HepG2 (cell line): Measurements from ENCODE around the gene QSER1. TPM values are rescaled to one million over a fixed set of nuclear protein-coding genes. Genes with fewer than 3 reads are reported as not detected.

Experiments used
- ATAC-seq: fragments of 200-7000 bp; cut with Tn5 transposase; 3 replicates; pipeline ENCODE4 v1.9.1; 2020; ENCODE audit warnings: mild to moderate bottlenecking, moderate library complexity
- BruUV-seq: library from RNA; stranded (reverse); fragments of 400-500 nt; replicated peaks from 2 replicates; lab custom pipeline; 2021; lab: Mats Ljungman, UMichigan
- CTCF ChIA-PET: fragments of 300-600 bp; formaldehyde crosslinking; extraction: SDS; loops from one replicate; lab custom pipeline; 2021; ENCODE audit warnings: low total read pairs, inconsistent platforms, low intra/inter-chr PET ratio; lab: Yijun Ruan, JAX
- POLR2A ChIA-PET: fragments of 350-600 bp; sonication (Branson Sonifier 250); formaldehyde crosslinking; loops from one replicate; lab custom pipeline; 2020; ENCODE audit warnings: antibody characterized with exemption, inconsistent platforms; lab: Yijun Ruan, JAX
- DNase-seq: peaks from one replicate; pipeline ENCODE4 v3.0.0-alpha.2; 2015; ENCODE audit warnings: low spot score
- FAIRE-seq: peaks from 3 replicates; lab custom pipeline; 2011; peaks lifted over from hg19 to GRCh38; lab: Jason Lieb, UNC
- H2AFZ ChIP-seq: one replicate; pipeline ENCODE4 v1.6.1; 2011; ENCODE audit warnings: low read length, inconsistent platforms
- H3K27ac ChIP-seq: fragments of 300-600 bp; 3 replicates; pipeline ENCODE4 v1.8.0; 2011; ENCODE audit warnings: mixed run types, mild to moderate bottlenecking, mixed read lengths, low read length, inconsistent platforms; ENCODE audit not compliant: insufficient read depth; ENCODE audit errors: extremely low read length
- H3K27me3 ChIP-seq, 2 experiments: fragments of 200-600 bp in 1 of 2; 2 replicates in 1 of 2; 3 replicates in 1 of 2; pipeline versions ENCODE4 v1.6.0 to v1.8.0; 2011; ENCODE audit warnings: low read length in 2 of 2, mild to moderate bottlenecking in 2 of 2, moderate library complexity in 2 of 2, inconsistent platforms in 1 of 2; ENCODE audit not compliant: insufficient read depth in 2 of 2, control insufficient read depth in 1 of 2
- H3K36me3 ChIP-seq, 2 experiments: fragments of 200-600 bp in 1 of 2; replicated peaks in 1 of 2; 2 replicates in 1 of 2; 3 replicates in 1 of 2; pipeline versions ENCODE4 v1.5.1 to v1.8.0; 2011; ENCODE audit warnings: low read length in 2 of 2, inconsistent platforms in 1 of 2; ENCODE audit not compliant: insufficient read depth in 2 of 2, control insufficient read depth in 1 of 2
- H3K4me1 ChIP-seq: 2 replicates; pipeline ENCODE4 v1.5.1; 2012; ENCODE audit warnings: low read length, inconsistent platforms; ENCODE audit not compliant: insufficient read depth
- H3K4me2 ChIP-seq: 2 replicates; pipeline ENCODE4 v1.6.0; 2011; ENCODE audit warnings: low read depth, low read length, inconsistent platforms
- H3K4me3 ChIP-seq, 3 experiments: fragments of 200-600 bp in 1 of 3; sonication (generic), shearing (Covaris generic) in 1 of 3; replicated peaks in 1 of 3; 2 replicates each; pipeline ENCODE4 v1.5.1; 2011 to 2016; ENCODE audit warnings: low read length in 3 of 3, inconsistent platforms in 2 of 3, low read depth in 2 of 3, mild to moderate bottlenecking in 2 of 3, control low read depth in 1 of 3, mixed read lengths in 1 of 3; ENCODE audit not compliant: insufficient read depth in 1 of 3
- H3K79me2 ChIP-seq: one replicate; pipeline ENCODE4 v1.6.1; 2011; ENCODE audit warnings: low read length, inconsistent platforms; ENCODE audit not compliant: insufficient read depth
- H3K9ac ChIP-seq: 2 replicates; pipeline ENCODE4 v1.6.0; 2011; ENCODE audit warnings: mild to moderate bottlenecking, low read depth, low read length, inconsistent platforms; ENCODE audit not compliant: insufficient read depth
- H3K9me3 ChIP-seq: 2 replicates; pipeline ENCODE4 v1.5.1; 2012; ENCODE audit warnings: mild to moderate bottlenecking, low read length
- H4K20me1 ChIP-seq: 2 replicates; pipeline ENCODE4 v1.6.0; 2011; ENCODE audit warnings: inconsistent platforms, mild to moderate bottlenecking, low read length, moderate library complexity; ENCODE audit not compliant: insufficient read depth
- ATF7 ChIP-seq, 2 experiments: fragments of 450-650 bp in 1 of 2; sonication (generic) in 1 of 2; formaldehyde crosslinking in 1 of 2; IDR thresholded peaks; 2 replicates each; pipeline versions ENCODE4 v1.4.0 to v1.6.1; 2016 to 2020; ENCODE audit warnings: antibody characterized with exemption in 1 of 2, mild to moderate bottlenecking in 1 of 2, missing genetic modification reagents in 1 of 2
- CBFB ChIP-seq: sonication (generic); formaldehyde crosslinking; IDR thresholded peaks from 2 replicates; pipeline ENCODE4 v1.4.0; 2020; ENCODE audit warnings: missing genetic modification reagents
- CERS6 ChIP-seq: sonication (generic); formaldehyde crosslinking; IDR thresholded peaks from 2 replicates; pipeline ENCODE4 v1.5.0; 2020; ENCODE audit warnings: missing genetic modification reagents
- KAT2B ChIP-seq: fragments of 150-350 bp; IDR thresholded peaks from 2 replicates; pipeline ENCODE4 v1.6.1; 2014; ENCODE audit warnings: low read depth, low read length, borderline replicate concordance
- KDM6A ChIP-seq: IDR thresholded peaks from 2 replicates; pipeline ENCODE4 v1.6.1; 2016; ENCODE audit warnings: low read depth
- MED13 ChIP-seq: sonication (generic); formaldehyde crosslinking; IDR thresholded peaks from 2 replicates; pipeline ENCODE4 v1.5.0; 2020; ENCODE audit warnings: missing genetic modification reagents
- MTERF4 ChIP-seq: sonication (generic); formaldehyde crosslinking; IDR thresholded peaks from 2 replicates; pipeline ENCODE4 v1.8.0; 2023; ENCODE audit warnings: mild to moderate bottlenecking, missing genetic modification reagents
- NFE2L2 ChIP-seq: fragments of 150-350 bp; IDR thresholded peaks from 2 replicates; pipeline ENCODE4 v1.6.1; 2014; ENCODE audit warnings: low read length
- ZFP41 ChIP-seq: sonication (generic); formaldehyde crosslinking; IDR thresholded peaks from 2 replicates; pipeline ENCODE4 v1.4.0; 2020; ENCODE audit warnings: mild to moderate bottlenecking, missing genetic modification reagents, borderline replicate concordance
- ZNF24 ChIP-seq: fragments of 450-650 bp; IDR thresholded peaks from 2 replicates; pipeline ENCODE4 v1.6.1; 2017; ENCODE audit warnings: antibody characterized with exemption, mild to moderate bottlenecking
- ZNF564 ChIP-seq: sonication (generic); formaldehyde crosslinking; IDR thresholded peaks from 2 replicates; pipeline ENCODE4 v1.8.1; 2023; ENCODE audit warnings: mild to moderate bottlenecking, missing genetic modification reagents
- WGBS: methylation state at CpG from one replicate; pipeline ENCODE4 v1.1.6; 2017; ENCODE audit warnings: low lambda C conversion rate; 5-methylcytosine and 5-hydroxymethylcytosine counted together
- in situ Hi-C: cut with HindIII; loops from 2 replicates; pipeline ENCODE4 v1.10.0; 2017; ENCODE audit warnings: low pct_unique_long_range_greater_than_20kb; ENCODE audit not compliant: extremely low pct_ligation_motif_present
- intact Hi-C: fragments of 100-400 bp; cut with micrococcal nuclease; formaldehyde crosslinking; loops from one replicate; pipeline ENCODE4 v1.10.0; 2022; ENCODE audit not compliant: unreplicated experiment
- polyA plus RNA-seq, 8 experiments: library from polyadenylated mRNA; depleted of rRNA in 3 of 8; stranded (reverse) in 7 of 8; unstranded in 1 of 8; fragments of >200 nt; fragmentation: Illumina TruSeq in 4 of 8; extraction: Trizol in 4 of 8; gene quantifications; 2 replicates each; pipeline versions ENCODE4 v1.2.1 to v1.2.3, GENCODE V29; 2011 to 2016; ENCODE audit warnings: low read depth in 4 of 8, missing spikeins in 1 of 8, mixed read lengths in 1 of 8; ENCODE audit not compliant: insufficient read depth in 1 of 8
- total RNA-seq, 5 experiments: library from RNA; depleted of rRNA; stranded (reverse); fragments of >200 nt; fragmentation: Illumina TruSeq; extraction: Trizol; gene quantifications; 2 replicates each; pipeline ENCODE4 v1.2.3, GENCODE V29; 2016; ENCODE audit warnings: low read depth in 1 of 5
- TF ChIP-seq, protein P1 (sequence below): sonication (generic); formaldehyde crosslinking; IDR thresholded peaks from 2 replicates; pipeline ENCODE4 v1.4.0; 2020; ENCODE audit warnings: mild to moderate bottlenecking, low read depth, missing genetic modification reagents

Gene QSER1
- total and polyA plus RNA-seq, 2 of the 13 experiments (the other 11 are each of a cell fraction or from before 2014, with no cell fraction given) = 8.9 to 17.3 TPM

GRCh38 chr11:33027233-33027632, 134.6 kb downstream of the QSER1 start:
- no peak for TF ChIP-seq NFE2L2
- no peak for TF ChIP-seq ZNF24
- TF ChIP-seq CBFB = no peak
- TF ChIP-seq ATF7 (IDR thresholded peaks at IDR 0.05) = no peak
- no peak for TF ChIP-seq ATF7 (CRISPR knock-in tag; IDR thresholded peaks at IDR 0.05)
- TF ChIP-seq, protein P1, sequence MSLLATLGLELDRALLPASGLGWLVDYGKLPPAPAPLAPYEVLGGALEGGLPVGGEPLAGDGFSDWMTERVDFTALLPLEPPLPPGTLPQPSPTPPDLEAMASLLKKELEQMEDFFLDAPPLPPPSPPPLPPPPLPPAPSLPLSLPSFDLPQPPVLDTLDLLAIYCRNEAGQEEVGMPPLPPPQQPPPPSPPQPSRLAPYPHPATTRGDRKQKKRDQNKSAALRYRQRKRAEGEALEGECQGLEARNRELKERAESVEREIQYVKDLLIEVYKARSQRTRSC (CRISPR knock-in tag) = no peak
- no peak for TF ChIP-seq ZFP41 (CRISPR knock-in tag)
- no peak for TF ChIP-seq KDM6A (CRISPR knock-in tag)
- TF ChIP-seq CERS6 (CRISPR knock-in tag) = no peak
- TF ChIP-seq ZNF564 (CRISPR knock-in tag) = no peak
- no peak for TF ChIP-seq MED13 (CRISPR knock-in tag)
- TF ChIP-seq MTERF4 = no peak
- TF ChIP-seq KAT2B = no peak
- peaks cover 20% of the 10 kb centered on the region for H3K79me2 ChIP-seq
- FAIRE-seq (no peak), DNase-seq (no peak), ATAC-seq (no peak)
- no peaks in the 10 kb centered on the region for H4K20me1 ChIP-seq
- intact Hi-C loops = no loop called here
- H3K4me2 ChIP-seq = no peak overlapping the region
- ChIA-PET POLR2A (interaction anchor here (2.3 kb wide), 1 partner anchor 11 kb away, joined by 19 read pairs; the partner anchor contains the start of gene DEPDC7), CTCF (no interaction called here)
- H3K36me3 ChIP-seq = peaks cover 1 to 50% of the 10 kb centered on the region in 2 experiments; a peak in 4 of 5 replicates
- H3K27me3 ChIP-seq = no peaks in the 10 kb centered on the region
- H3K4me3 ChIP-seq = no peak overlapping the region
- H3K4me1 ChIP-seq = peaks cover 8% of the 10 kb centered on the region
- no peak overlapping the region for H2AFZ ChIP-seq
- no peak overlapping the region for H3K9ac ChIP-seq
- H3K9me3 ChIP-seq = no peaks in the 10 kb centered on the region
- no TSS peak for BruUV-seq
- H3K27ac ChIP-seq = no peak overlapping the region
- in situ Hi-C loops = no loop called here
- 95% methylated on average over 2 of the region's 2 CpGs for WGBS
